NCI-H774 (cell line): Measurements from ENCODE around the gene C2orf76.

Source experiments
- DNase-seq: peaks from one replicate; lab custom pipeline; 2025; lab: John Stamatoyannopoulos, UW

C2orf76 gene

GRCh38 chr2:119338272-119338671, 28.4 kb downstream of the C2orf76 start:
- no peak for DNase-seq

- no peak for DNase-seq
Measured at GRCh38 chr2:119337749-119338148, 28.9 kb downstream of the C2orf76 start.

- no peak for DNase-seq
Measured at GRCh38 chr2:119333833-119334232, 32.8 kb downstream of the C2orf76 start.

GRCh38 chr2:119333360-119333759, 33.3 kb downstream of the C2orf76 start:
- no peak for DNase-seq

- DNase-seq, result no peak
Measured at GRCh38 chr2:119332953-119333352, 33.7 kb downstream of the C2orf76 start.

- no peak for DNase-seq
Measured at GRCh38 chr2:119327431-119327830, 39.2 kb downstream of the C2orf76 start.

GRCh38 chr2:119326938-119327337, 39.7 kb downstream of the C2orf76 start:
- no peak for DNase-seq

GRCh38 chr2:119324685-119325270, 41.9 kb downstream of the C2orf76 start:
- DNase-seq, result no peak

GRCh38 chr2:119323459-119323858, 43.2 kb downstream of the C2orf76 start:
- DNase-seq, result no peak

GRCh38 chr2:119319593-119319992, 47.0 kb downstream of the C2orf76 start:
- DNase-seq, result no peak

- no peak for DNase-seq
Measured at GRCh38 chr2:119317554-119317953, 49.1 kb downstream of the C2orf76 start.

GRCh38 chr2:119316066-119316465, 50.6 kb downstream of the C2orf76 start:
- DNase-seq, result no peak

- no peak for DNase-seq
Measured at GRCh38 chr2:119315241-119315925, 51.3 kb downstream of the C2orf76 start.

- no peak for DNase-seq
Measured at GRCh38 chr2:119311831-119312230, 54.8 kb downstream of the C2orf76 start.

- no peak for DNase-seq
Measured at GRCh38 chr2:119311371-119311770, 55.3 kb downstream of the C2orf76 start.

- DNase-seq, result no peak
Measured at GRCh38 chr2:119308793-119309330, 57.8 kb downstream of the C2orf76 start.

GRCh38 chr2:119307419-119308140, 59.1 kb downstream of the C2orf76 start:
- DNase-seq, result no peak

- DNase-seq, result no peak
Measured at GRCh38 chr2:119306196-119306590, 60.4 kb downstream of the C2orf76 start.

GRCh38 chr2:119305497-119306195, 61.0 kb downstream of the C2orf76 start:
- DNase-seq, result no peak

- no peak for DNase-seq
Measured at GRCh38 chr2:119304847-119305246, 61.8 kb downstream of the C2orf76 start.

GRCh38 chr2:119301413-119301812, 65.2 kb downstream of the C2orf76 start:
- no peak for DNase-seq

- DNase-seq, result no peak
Measured at GRCh38 chr2:119295688-119296375, 70.8 kb downstream of the C2orf76 start.
